ENCODE data around the gene YTHDC2.

DNA sequence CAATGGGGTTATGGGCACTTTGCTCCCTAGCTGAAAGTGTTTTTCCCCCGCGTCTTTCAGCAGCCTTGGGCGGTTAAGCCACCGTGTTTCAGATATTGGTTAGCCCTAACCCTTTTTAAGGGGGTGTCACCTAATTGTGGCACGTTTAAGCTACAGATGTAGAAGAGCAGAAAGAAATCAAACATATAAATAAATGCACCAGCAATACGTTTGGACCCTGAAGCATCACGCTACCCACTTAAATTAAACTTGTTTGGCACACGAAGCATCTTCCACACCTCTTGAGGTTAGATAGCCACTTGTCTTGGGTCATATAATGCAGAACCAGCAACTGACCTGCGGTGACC lies 768 bp downstream of the YTHDC2 start:
- TF ChIP-seq, protein P1, sequence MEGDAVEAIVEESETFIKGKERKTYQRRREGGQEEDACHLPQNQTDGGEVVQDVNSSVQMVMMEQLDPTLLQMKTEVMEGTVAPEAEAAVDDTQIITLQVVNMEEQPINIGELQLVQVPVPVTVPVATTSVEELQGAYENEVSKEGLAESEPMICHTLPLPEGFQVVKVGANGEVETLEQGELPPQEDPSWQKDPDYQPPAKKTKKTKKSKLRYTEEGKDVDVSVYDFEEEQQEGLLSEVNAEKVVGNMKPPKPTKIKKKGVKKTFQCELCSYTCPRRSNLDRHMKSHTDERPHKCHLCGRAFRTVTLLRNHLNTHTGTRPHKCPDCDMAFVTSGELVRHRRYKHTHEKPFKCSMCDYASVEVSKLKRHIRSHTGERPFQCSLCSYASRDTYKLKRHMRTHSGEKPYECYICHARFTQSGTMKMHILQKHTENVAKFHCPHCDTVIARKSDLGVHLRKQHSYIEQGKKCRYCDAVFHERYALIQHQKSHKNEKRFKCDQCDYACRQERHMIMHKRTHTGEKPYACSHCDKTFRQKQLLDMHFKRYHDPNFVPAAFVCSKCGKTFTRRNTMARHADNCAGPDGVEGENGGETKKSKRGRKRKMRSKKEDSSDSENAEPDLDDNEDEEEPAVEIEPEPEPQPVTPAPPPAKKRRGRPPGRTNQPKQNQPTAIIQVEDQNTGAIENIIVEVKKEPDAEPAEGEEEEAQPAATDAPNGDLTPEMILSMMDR (IDR thresholded peaks at IDR 0.05): no peak
- no peak for TF ChIP-seq POLR2A (IDR thresholded peaks at IDR 0.05)
